ENCODE data around the gene DOCK1. TPM values are rescaled to one million over a fixed set of nuclear protein-coding genes. Genes with fewer than 3 reads are reported as not detected.

Gene DOCK1
- total RNA-seq, 4 donors from 2014 or later = 4.3 to 6.0 (median 4.8) TPM

GRCh38 chr10:127067542-127068194 is 162.4 kb downstream of the DOCK1 start:
- intact Hi-C loops (cut with DNase I; ENCODE audit: low total_unique reads) (no loop called here), in situ Hi-C loops (cut with MboI; ENCODE audit: low sequenced_read_pairs in 4 of 4) (no loop called here)
- TF ChIP-seq CTCF (IDR thresholded peaks at IDR 0.05 in 4 of 5, conservative IDR thresholded peaks at IDR 0.05 in 1 of 5) (no peak), POLR2A (IDR thresholded peaks at IDR 0.05) (no peak)
- DNase-seq (no peak), ATAC-seq (no peak)
- Histone ChIP-seq H3K9me3 (no peaks in the 10 kb centered on the region), H3K4me1 (no peaks in the 10 kb centered on the region), H3K27me3 (no peaks in the 10 kb centered on the region), H3K27ac (no peak overlapping the region), H3K4me3 (no peak overlapping the region), H3K36me3 (no peaks in the 10 kb centered on the region)

- TF ChIP-seq CTCF (IDR thresholded peaks at IDR 0.05 in 4 of 5, conservative IDR thresholded peaks at IDR 0.05 in 1 of 5) (no peak), POLR2A (IDR thresholded peaks at IDR 0.05) (no peak)
- no peaks in the 10 kb centered on the region for H3K27me3 ChIP-seq
- in situ Hi-C loops (cut with MboI; ENCODE audit: low sequenced_read_pairs in 4 of 4) (no loop called here), intact Hi-C loops (cut with DNase I; ENCODE audit: low total_unique reads) (no loop called here)
- H3K4me3 ChIP-seq = no peak overlapping the region
- DNase-seq (no peak), ATAC-seq (no peak)
- no peaks in the 10 kb centered on the region for H3K4me1 ChIP-seq
- H3K36me3 ChIP-seq = no peaks in the 10 kb centered on the region
- no peak overlapping the region for H3K27ac ChIP-seq
- H3K9me3 ChIP-seq = no peaks in the 10 kb centered on the region
Measured at GRCh38 chr10:127068485-127068884, 163.3 kb downstream of the DOCK1 start.

- TF ChIP-seq CTCF (IDR thresholded peaks at IDR 0.05 in 4 of 5, conservative IDR thresholded peaks at IDR 0.05 in 1 of 5) (no peak), POLR2A (IDR thresholded peaks at IDR 0.05) (no peak)
- in situ Hi-C loops (cut with MboI; ENCODE audit: low sequenced_read_pairs in 4 of 4) = no loop called here
- DNase-seq = no peak
- Histone ChIP-seq H3K27me3 (no peaks in the 10 kb centered on the region), H3K36me3 (no peaks in the 10 kb centered on the region), H3K4me3 (no peak overlapping the region), H3K9me3 (no peaks in the 10 kb centered on the region), H3K27ac (no peak overlapping the region), H3K4me1 (no peaks in the 10 kb centered on the region)
- intact Hi-C loops (cut with DNase I; ENCODE audit: low total_unique reads) = no loop called here
- ATAC-seq = no peak
Measured at GRCh38 chr10:127069436-127069835, 164.2 kb downstream of the DOCK1 start.

- no peak overlapping the region for H3K4me3 ChIP-seq
- H3K27me3 ChIP-seq = no peaks in the 10 kb centered on the region
- intact Hi-C loops (cut with DNase I; ENCODE audit: low total_unique reads) = no loop called here
- in situ Hi-C loops (cut with MboI; ENCODE audit: low sequenced_read_pairs in 4 of 4) = no loop called here
- H3K9me3 ChIP-seq = no peaks in the 10 kb centered on the region
- TF ChIP-seq CTCF (IDR thresholded peaks at IDR 0.05 in 4 of 5, conservative IDR thresholded peaks at IDR 0.05 in 1 of 5) = no peak
- H3K36me3 ChIP-seq = no peaks in the 10 kb centered on the region
- ATAC-seq = no peak
- no peak for DNase-seq
- H3K27ac ChIP-seq = no peak overlapping the region
- no peaks in the 10 kb centered on the region for H3K4me1 ChIP-seq
Measured at GRCh38 chr10:127071126-127071525, 165.9 kb downstream of the DOCK1 start.

GRCh38 chr10:127073666-127074065 is 168.4 kb downstream of the DOCK1 start:
- DNase-seq (no peak), ATAC-seq (no peak)
- no peaks in the 10 kb centered on the region for H3K9me3 ChIP-seq
- TF ChIP-seq CTCF (IDR thresholded peaks at IDR 0.05 in 4 of 5, conservative IDR thresholded peaks at IDR 0.05 in 1 of 5) = no peak
- TF ChIP-seq POLR2A (IDR thresholded peaks at IDR 0.05) = no peak
- no peaks in the 10 kb centered on the region for H3K4me1 ChIP-seq
- intact Hi-C loops (cut with DNase I; ENCODE audit: low total_unique reads) = no loop called here
- no peaks in the 10 kb centered on the region for H3K36me3 ChIP-seq
- in situ Hi-C loops (cut with MboI; ENCODE audit: low sequenced_read_pairs in 4 of 4) = no loop called here
- no peak overlapping the region for H3K27ac ChIP-seq
- H3K4me3 ChIP-seq = no peak overlapping the region
- H3K27me3 ChIP-seq = no peaks in the 10 kb centered on the region

Measured in gastrocnemius medialis (tissue), 4 donors.